D341Med (cell line): ENCODE data around the gene LENG8.
"Not testable (repeated sequence)": the region's sequence is repeated elsewhere in the genome, so short reads cannot be mapped to it uniquely, and the experiment has no call there.

Experiments
- DNase-seq: peaks from one replicate; pipeline ENCODE4 v3.0.0; 2012; ENCODE audit warnings: low spot score

LENG8 gene

GRCh38 chr19:54444737-54445136 is 4.3 kb upstream of the LENG8 start:
- DNase-seq, result no peak

GRCh38 chr19:54446349-54446748 is 2.6 kb upstream of the LENG8 start:
- DNase-seq, result not testable (repeated sequence)

DNA sequence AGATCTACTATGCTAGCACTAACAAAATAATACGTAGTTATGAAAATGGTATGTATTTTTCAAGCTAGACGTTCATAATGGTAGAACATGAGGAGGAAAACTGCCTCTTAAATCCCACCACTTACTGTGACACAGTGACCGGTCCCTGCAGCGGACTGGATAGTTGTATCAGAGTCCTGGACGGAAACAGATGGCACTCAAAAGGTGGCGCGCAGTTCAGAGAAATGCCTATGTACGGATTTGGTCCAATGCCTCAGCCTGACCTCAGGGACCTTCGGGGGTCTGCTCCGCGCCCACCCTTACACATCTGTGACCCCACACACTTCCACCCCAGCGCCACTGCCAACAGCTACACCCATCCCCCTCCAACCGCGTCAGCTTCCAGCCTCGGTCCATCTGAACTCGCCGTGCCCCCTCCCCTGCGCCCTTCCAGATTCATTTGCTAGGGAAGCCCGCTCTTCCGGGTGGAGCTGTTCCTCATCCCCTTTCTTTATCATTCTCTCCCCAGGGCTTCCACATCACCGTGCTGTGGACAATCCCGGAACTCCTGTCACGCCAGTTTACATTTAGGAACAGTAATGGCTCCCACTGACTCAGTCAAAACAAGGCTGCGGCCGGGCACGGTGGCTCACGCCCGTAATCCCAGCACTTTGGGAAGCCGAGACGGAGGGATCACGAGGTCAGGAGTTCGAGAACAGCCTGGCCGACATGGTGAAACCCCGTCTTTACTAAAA is 792 bp upstream of the LENG8 start:
- peak; percentile 68 for DNase-seq

DNA sequence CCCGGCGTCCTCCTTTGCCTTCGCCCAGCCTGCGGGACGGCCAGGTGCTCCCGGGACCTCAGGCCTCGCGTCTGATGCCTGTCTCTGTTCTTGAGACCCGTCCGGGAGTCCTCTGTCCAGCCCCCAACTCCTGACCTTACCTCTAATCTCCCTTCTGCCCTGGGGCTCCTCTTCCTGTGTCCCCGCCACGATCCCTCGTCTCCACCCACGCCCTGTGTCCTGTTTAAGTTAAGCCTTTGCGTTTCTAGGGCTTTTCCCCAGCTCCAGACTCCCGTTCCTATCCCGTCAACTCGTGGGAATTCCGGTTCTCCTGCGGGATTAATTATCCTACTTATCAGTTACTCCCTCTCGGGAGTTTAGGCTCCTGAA is 686 bp downstream of the LENG8 start:
- no peak for DNase-seq

DNA sequence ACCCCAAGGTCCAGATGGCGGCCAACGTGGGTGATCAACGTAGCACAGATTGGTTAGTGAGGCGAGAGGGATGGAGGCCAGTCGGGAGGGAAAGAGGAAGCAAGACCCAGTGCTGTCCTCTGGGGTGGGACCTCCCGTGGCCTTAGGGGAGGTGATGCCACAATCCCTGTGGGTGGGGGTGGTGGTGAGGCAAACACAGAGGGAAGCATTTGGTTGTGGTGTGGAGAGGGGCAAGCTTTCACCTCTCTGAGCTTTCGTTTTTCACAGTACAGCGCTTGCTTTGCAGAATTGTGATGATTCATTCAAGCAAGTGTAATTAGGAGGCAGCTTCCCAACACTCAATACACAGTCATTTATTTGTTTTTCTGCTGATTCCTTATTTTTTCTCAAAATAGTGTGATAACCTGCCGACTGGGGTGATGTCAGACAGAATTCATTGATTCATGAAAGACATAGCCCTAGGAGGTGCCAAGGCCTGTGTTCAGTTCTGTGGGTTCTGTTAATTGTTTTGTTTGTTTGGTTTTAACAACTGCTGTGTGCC is 2.4 kb downstream of the LENG8 start:
- DNase-seq, result peak; percentile 14

- peak; percentile 12 for DNase-seq
These were observed 3.0 kb downstream of the LENG8 start for GRCh38 chr19:54451997-54452396.

GRCh38 chr19:54452626-54453025 is 3.6 kb downstream of the LENG8 start:
- DNase-seq, result no peak

DNA sequence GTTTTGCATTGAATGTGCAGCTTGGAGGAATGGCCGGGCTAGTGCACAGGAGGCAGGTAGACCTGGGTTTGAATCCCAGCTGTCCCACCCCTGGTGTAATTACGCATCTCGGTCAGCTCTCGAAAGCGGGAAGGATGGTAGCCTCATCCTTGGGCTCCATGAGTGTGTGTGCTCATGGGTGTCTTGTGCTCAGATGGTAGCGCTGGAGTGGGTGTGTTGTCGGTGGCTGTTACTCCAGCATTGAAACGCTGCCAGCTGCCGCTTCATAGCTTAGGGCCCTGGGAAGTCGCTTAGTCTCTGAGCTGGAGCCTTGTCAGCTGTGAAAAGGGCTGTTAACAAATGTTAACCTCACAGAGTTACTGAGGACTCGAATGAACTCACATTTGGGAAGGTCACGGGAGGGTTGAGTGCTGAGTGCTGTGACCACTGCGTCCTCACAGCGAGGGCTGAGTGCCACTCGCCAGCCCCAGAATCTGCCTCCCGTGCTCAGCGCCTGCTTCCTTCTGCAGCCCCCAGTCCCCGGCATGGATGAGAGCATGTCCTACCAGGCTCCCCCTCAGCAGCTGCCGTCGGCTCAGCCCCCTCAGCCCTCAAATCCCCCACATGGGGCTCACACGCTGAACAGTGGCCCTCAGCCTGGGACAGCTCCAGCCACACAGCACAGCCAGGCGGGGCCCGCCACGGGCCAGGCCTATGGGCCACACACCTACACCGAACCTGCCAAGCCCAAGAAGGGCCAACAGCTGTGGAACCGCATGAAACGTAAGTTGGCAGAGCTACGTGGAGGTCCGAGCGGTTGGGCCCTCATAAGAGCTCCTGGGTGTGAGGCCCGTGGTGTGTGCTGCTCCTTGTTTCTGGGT is 5.2 kb downstream of the LENG8 start:
- no peak for DNase-seq

- no peak for DNase-seq
These were observed 6.0 kb downstream of the LENG8 start for GRCh38 chr19:54454781-54455675.

DNA sequence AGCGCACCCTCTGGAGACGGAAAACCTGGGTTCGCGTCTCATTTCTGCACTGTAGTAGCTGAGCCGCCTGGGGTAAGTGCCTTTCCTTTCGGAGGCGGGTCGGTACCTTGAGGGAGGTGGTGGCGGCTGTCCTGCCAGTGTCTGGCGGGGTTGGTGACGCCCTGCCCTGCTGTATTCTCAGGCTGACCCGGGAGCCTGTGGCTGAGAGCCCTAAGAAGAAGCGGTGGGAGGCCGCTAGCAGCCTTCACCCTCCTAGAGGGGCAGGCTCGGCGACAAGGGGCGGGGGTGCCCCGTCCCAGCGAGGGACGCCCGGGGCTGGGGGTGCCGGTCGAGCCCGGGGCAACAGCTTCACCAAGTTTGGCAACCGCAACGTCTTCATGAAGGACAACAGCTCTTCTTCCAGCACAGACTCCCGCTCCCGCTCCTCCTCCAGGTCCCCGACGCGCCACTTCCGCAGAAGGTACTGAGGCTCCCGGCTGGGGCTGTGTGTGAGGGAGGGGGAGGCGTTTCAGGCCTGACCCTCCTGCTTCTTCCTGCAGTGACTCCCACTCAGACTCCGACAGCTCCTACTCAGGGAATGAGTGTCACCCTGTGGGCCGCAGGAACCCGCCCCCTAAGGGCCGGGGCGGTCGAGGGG is 6.9 kb downstream of the LENG8 start:
- DNase-seq, result no peak

DNA sequence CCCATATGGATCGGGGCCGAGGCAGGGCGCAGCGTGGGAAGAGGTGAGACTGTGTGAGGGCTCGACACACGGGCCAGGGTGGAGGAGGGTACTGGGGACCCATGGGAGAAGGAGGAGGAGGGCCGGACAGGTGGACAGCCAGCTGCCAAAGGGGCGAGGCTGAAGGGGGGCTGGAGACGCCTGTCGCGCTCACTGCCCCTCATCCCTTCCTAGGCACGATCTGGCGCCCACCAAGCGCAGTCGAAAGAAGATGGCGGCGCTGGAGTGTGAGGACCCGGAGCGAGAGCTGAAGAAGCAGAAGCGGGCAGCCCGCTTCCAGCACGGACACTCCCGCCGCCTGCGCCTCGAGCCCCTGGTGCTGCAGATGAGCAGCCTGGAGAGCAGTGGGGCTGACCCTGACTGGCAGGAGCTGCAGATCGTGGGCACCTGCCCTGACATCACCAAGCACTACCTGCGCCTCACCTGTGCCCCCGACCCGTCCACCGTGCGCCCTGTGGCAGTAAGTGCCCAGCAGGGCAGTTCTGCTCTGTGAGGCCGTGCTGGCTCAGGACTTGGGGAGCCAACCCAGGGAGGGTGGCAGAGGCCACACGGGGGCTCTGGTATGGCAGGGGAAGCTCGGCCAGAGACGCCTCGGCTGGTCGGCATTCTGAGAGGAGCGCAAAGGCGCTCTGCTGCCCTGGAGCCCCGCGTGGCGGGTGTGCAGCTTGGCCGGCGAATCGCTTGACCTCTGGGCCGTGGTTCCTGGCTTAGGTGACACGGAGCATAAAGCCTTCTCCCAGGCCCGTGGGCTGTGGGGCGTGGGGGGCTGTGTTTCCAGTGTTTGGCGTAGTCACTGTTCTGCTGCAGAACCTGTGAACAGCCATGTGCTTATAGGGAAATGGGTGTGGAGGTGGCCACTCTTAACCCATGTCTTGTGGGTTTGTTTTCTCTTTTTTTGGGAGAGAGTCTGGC is 7.7 kb downstream of the LENG8 start:
- no peak for DNase-seq

DNA sequence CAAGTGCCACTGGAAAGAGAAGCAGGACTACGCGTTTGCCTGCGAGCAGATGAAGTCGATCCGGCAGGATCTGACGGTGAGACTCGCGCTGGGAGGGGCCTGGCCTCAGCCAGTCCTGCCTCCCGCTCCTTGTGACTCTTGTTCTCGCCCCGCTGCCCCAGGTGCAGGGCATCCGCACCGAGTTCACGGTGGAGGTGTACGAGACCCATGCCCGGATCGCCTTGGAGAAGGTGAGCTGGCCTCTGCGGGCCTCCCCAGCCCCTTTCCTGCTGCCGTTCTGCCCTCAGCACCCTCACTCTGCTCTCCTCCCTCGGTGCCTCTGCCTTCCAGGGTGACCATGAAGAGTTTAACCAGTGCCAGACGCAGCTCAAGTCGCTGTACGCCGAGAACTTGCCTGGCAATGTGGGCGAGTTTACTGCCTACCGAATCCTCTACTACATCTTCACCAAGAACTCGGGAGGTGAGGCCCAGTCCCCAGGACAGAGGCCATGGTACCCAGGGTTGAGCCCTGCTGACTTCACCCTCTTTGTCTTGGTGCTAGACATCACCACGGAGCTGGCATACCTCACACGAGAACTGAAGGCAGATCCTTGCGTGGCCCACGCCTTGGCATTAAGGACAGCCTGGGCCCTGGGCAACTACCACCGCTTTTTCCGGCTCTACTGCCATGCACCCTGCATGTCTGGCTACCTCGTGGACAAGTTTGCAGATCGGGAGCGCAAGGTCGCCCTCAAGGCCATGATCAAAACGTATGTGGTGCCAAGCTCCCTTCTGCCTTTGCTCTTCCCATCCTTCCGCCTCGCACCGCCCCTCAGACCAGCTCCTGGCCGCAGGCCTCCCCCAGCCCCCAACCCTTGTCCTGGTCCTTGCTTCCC is 9.0 kb downstream of the LENG8 start:
- no peak for DNase-seq

- DNase-seq, result no peak
These were observed 9.8 kb downstream of the LENG8 start for GRCh38 chr19:54458648-54459281.

- DNase-seq, result no peak
These were observed 10.6 kb downstream of the LENG8 start for GRCh38 chr19:54459282-54460229.

- DNase-seq, result no peak
These were observed 11.4 kb downstream of the LENG8 start for GRCh38 chr19:54460230-54461005.

DNA sequence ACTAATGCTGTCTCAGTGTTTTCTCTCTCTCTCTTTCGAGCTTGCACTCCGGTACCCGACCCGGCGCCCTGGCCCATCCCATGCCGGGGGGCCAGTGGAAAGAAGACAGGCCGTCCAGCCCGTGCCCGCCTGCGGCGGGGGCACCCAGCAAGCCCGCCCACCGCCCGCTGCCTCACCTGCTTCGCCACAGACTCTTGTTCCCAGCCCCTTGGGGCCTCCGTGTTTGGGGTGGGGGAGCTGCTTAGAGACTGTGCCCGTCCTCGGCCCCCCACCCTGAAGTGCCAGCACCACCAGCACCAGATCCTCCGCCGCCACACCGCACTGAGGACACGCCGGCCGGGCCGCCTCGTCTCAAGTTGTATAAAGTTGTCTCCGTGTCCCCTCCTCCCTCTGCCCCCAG is 12.2 kb downstream of the LENG8 start:
- no peak for DNase-seq

DNA sequence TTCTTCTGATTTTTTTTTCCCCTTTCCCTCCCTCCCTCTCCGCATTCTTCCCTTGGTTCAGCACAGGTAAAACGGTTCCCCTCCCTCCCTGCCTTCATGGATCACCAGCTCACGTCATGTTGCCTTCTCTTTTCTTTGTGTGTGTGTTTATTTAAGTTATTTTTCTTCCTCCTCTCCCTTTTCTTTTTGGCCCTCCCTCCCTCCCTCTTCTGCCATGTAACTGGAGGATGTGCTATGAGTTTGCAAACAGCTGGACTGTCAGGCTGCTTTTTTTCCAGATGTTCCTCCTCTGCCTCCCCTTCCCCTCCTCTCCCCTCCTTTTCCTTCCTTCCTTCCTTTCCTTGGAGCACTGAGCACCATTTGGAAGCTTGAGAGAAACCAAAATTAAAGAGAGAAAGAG is 12.6 kb downstream of the LENG8 start:
- no peak for DNase-seq
